K562 (cell line): ENCODE measurements around the gene ZBTB9. TPM values are rescaled to one million over a fixed set of nuclear protein-coding genes. Genes with fewer than 3 reads are reported as not detected.

Experiments
- AFF1 ChIP-seq, 2 experiments: fragments of 450-650 bp; IDR thresholded peaks; 2 replicates each; pipeline ENCODE4 v1.6.1; 2018; ENCODE audit warnings: mild to moderate bottlenecking in 2 of 2, low read depth in 1 of 2; ENCODE audit not compliant: partially characterized antibody in 2 of 2
- BACH1 ChIP-seq: fragments of 200-800 bp; sonication (Bioruptor generic); IDR thresholded peaks from 2 replicates; pipeline ENCODE4 v1.6.1; 2016; ENCODE audit warnings: missing genetic modification characterization, missing compliant biosample characterization
- CBX3 ChIP-seq, 2 experiments: IDR thresholded peaks; 1 replicate in 1 of 2; 2 replicates in 1 of 2; pipeline ENCODE4 v1.6.1; 2012; ENCODE audit warnings: inconsistent platforms in 2 of 2, low read length in 2 of 2, borderline replicate concordance in 1 of 2, control low read depth in 1 of 2
- CBX5 ChIP-seq: IDR thresholded peaks from 2 replicates; pipeline ENCODE4 v1.6.1; 2014; ENCODE audit warnings: low read depth, borderline replicate concordance
- CREB1 ChIP-seq, 2 experiments: sonication (generic) in 1 of 2; formaldehyde crosslinking in 1 of 2; IDR thresholded peaks; 2 replicates each; pipeline versions ENCODE4 v1.6.1 to v1.8.0; 2012 to 2022; ENCODE audit warnings: inconsistent platforms in 1 of 2, mild to moderate bottlenecking in 1 of 2, missing genetic modification reagents in 1 of 2, moderate library complexity in 1 of 2
- CREM ChIP-seq: IDR thresholded peaks from 2 replicates; pipeline ENCODE4 v1.6.1; 2014; ENCODE audit warnings: antibody characterized with exemption, low read depth
- FOS ChIP-seq: IDR thresholded peaks from 3 replicates; pipeline ENCODE4 v1.6.1; 2011; ENCODE audit not compliant: insufficient read length; ENCODE audit errors: extremely low read depth
- GTF2B ChIP-seq: IDR thresholded peaks from 2 replicates; pipeline ENCODE4 v1.6.1; 2011; ENCODE audit not compliant: insufficient read length; ENCODE audit errors: extremely low read depth
- GTF2E2 ChIP-seq: fragments of 200-800 bp; sonication (Bioruptor generic); IDR thresholded peaks from 2 replicates; pipeline ENCODE4 v1.6.1; 2016; ENCODE audit warnings: missing genetic modification characterization, missing compliant biosample characterization
- HDAC3 ChIP-seq: fragments of 450-650 bp; IDR thresholded peaks from 2 replicates; pipeline ENCODE4 v1.6.1; 2018; ENCODE audit warnings: borderline replicate concordance, mild to moderate bottlenecking, moderate library complexity; ENCODE audit not compliant: partially characterized antibody
- KLF10 ChIP-seq: fragments of 250-450 bp; sonication (Bioruptor Pico); IDR thresholded peaks from 2 replicates; pipeline ENCODE4 v1.6.1; 2021; ENCODE audit warnings: matching md5 sums
- MTF1 ChIP-seq: fragments of 250-450 bp; sonication (Bioruptor Pico); IDR thresholded peaks from 2 replicates; pipeline ENCODE4 v1.9.0; 2021; ENCODE audit warnings: moderate library complexity, mild to moderate bottlenecking, inconsistent platforms, borderline replicate concordance
- NELFE ChIP-seq: IDR thresholded peaks from 2 replicates; pipeline ENCODE4 v1.6.1; 2011; ENCODE audit warnings: mild to moderate bottlenecking; ENCODE audit not compliant: insufficient read depth, insufficient read length
- NFE2 ChIP-seq: IDR thresholded peaks from 2 replicates; pipeline ENCODE4 v1.6.1; 2014; ENCODE audit warnings: antibody characterized with exemption, low read depth
- PML ChIP-seq: IDR thresholded peaks from 2 replicates; pipeline ENCODE4 v1.6.1; 2012; ENCODE audit warnings: low read length, inconsistent platforms
- RBBP5 ChIP-seq: fragments of 200-600 bp; sonication (generic); IDR thresholded peaks from 2 replicates; pipeline ENCODE4 v1.6.1; 2012; ENCODE audit warnings: borderline replicate concordance, mild to moderate bottlenecking, low read length, control low read depth, inconsistent platforms; ENCODE audit not compliant: insufficient read depth, poor library complexity, severe bottlenecking
- RNF2 ChIP-seq: sonication (generic); IDR thresholded peaks from 2 replicates; pipeline ENCODE4 v1.6.1; 2016
- SRF ChIP-seq, 2 experiments: fragments of 250-450, 450-650 bp in 1 of 2; sonication (Bioruptor Pico) in 1 of 2; sonication (generic) in 1 of 2; formaldehyde crosslinking; IDR thresholded peaks; 2 replicates each; pipeline versions ENCODE4 v1.5.0 to v1.5.1; 2020 to 2022; ENCODE audit warnings: mild to moderate bottlenecking in 1 of 2, missing genetic modification reagents in 1 of 2
- STAG1 ChIP-seq: sonication (generic); formaldehyde crosslinking; IDR thresholded peaks from 2 replicates; pipeline ENCODE4 v1.5.0; 2020; ENCODE audit warnings: missing genetic modification reagents, borderline replicate concordance
- ZC3H11A ChIP-seq: IDR thresholded peaks from 2 replicates; pipeline ENCODE4 v1.6.1; 2012; ENCODE audit warnings: low read depth, low read length, improper control_type of control experiment
- ZNF23 ChIP-seq: fragments of 250-450 bp; sonication (Bioruptor Pico); IDR thresholded peaks from 2 replicates; pipeline ENCODE4 v1.4.0; 2020; ENCODE audit warnings: mild to moderate bottlenecking
- ZNF431 ChIP-seq: sonication (generic); formaldehyde crosslinking; IDR thresholded peaks from 2 replicates; pipeline ENCODE4 v1.8.0; 2022; ENCODE audit warnings: mild to moderate bottlenecking, missing genetic modification reagents
- ZNF511 ChIP-seq: sonication (generic); formaldehyde crosslinking; IDR thresholded peaks from 2 replicates; pipeline ENCODE4 v1.8.0; 2022; ENCODE audit warnings: mild to moderate bottlenecking, missing genetic modification reagents
- ZNF589 ChIP-seq: fragments of 200-800 bp; sonication (Bioruptor generic); IDR thresholded peaks from 2 replicates; pipeline ENCODE4 v1.6.1; 2016; ENCODE audit warnings: low read depth, missing genetic modification characterization, missing compliant biosample characterization
- polyA plus RNA-seq, 8 experiments: library from polyadenylated mRNA; depleted of rRNA in 4 of 8; stranded (reverse) in 5 of 8; unstranded in 3 of 8; fragments of >200 nt; fragmentation: Nextera tagmentation in 2 of 8; fragmentation: Illumina TruSeq in 1 of 8; extraction: Ambion mirVana in 2 of 8; extraction: Trizol in 1 of 8; gene quantifications; 2 replicates each; pipeline versions ENCODE4 v1.2.1 to v1.2.3, GENCODE V29; 2011 to 2014; ENCODE audit warnings: inconsistent platforms in 1 of 8, missing spikeins in 1 of 8
- total RNA-seq, 7 experiments: library from RNA; depleted of rRNA in 6 of 7; stranded (reverse); fragments of >200 nt in 6 of 7; fragmentation: Illumina TruSeq in 2 of 7; extraction: Trizol in 2 of 7; gene quantifications; 2 replicates each; pipeline versions ENCODE4 v1.2.1 to v1.2.3, GENCODE V29; 2011 to 2021; ENCODE audit warnings: low replicate concordance in 1 of 7

The ZBTB9 gene
- total and polyA plus RNA-seq, 9 of the 15 experiments (the other 6 are each of a cell fraction or from before 2014, with no cell fraction given) = 1.9 to 19.5 (median 10.4) TPM

- peak; percentile 81; the same call in 1 of the 2 replicates for TF ChIP-seq ZNF589 (CRISPR knock-in tag)
- TF ChIP-seq HDAC3 = no peak
- TF ChIP-seq RNF2 = no peak
- TF ChIP-seq BACH1 (tag) = peak; percentile 50; the same call in 1 of the 2 replicates
- no peak for TF ChIP-seq FOS
- TF ChIP-seq MTF1 (CRISPR knock-in tag) = no peak; the same call in 1 of the 2 replicates
- no peak for TF ChIP-seq NFE2
- TF ChIP-seq GTF2E2 (tag) = 0 out of 2 replicates have a peak, but pooled peaks have one; percentile 1
- no peak for TF ChIP-seq ZNF431 (CRISPR knock-in tag)
- no peak for TF ChIP-seq GTF2B
- no peak for TF ChIP-seq CBX5
- no peak for TF ChIP-seq NELFE
- peak; percentile 86 for TF ChIP-seq CREM
- no peak for TF ChIP-seq STAG1
- TF ChIP-seq CBX3 (IDR thresholded peaks at IDR 0.05; ENCODE audit: borderline replicate concordance in 1 of 2, low read length in 2 of 2) = peak in 1 of 2 experiments; percentile 1; a peak in 1 of 3 replicates
- no peak for TF ChIP-seq RBBP5
- TF ChIP-seq ZNF23 (CRISPR knock-in tag) = 0 out of 2 replicates have a peak, but pooled peaks have one; percentile 60
- peak; percentile 35; the same call in 1 of the 2 replicates for TF ChIP-seq PML
- no peak for TF ChIP-seq AFF1 (IDR thresholded peaks at IDR 0.05; ENCODE audit: low read depth in 1 of 2, partially characterized antibody in 2 of 2)
- TF ChIP-seq ZNF511 = 0 out of 2 replicates have a peak, but pooled peaks have one; percentile 16
- TF ChIP-seq ZC3H11A = no peak
- TF ChIP-seq KLF10 (CRISPR knock-in tag) = no peak
- TF ChIP-seq SRF (CRISPR knock-in tag; IDR thresholded peaks at IDR 0.05) = 0 out of 4 replicates have a peak, but pooled peaks of 1 of the 2 experiments have one; percentile 47
- no peak; the same call in 1 of the 2 replicates for TF ChIP-seq CREB1 (IDR thresholded peaks at IDR 0.05)
- TF ChIP-seq CREB1 (CRISPR knock-in tag; IDR thresholded peaks at IDR 0.05) = peak; percentile 26; the same call in 1 of the 2 replicates
These were observed 35.6 kb upstream of the ZBTB9 start (continued) for GRCh38 chr6:33418690-33419291.
